Neutrophil (primary cell): ENCODE measurements around the gene ARL4A.
"Not testable (repeated sequence)": the region's sequence is repeated elsewhere in the genome, so short reads cannot be mapped to it uniquely, and the experiment has no call there.

Experiments
- H3K27ac ChIP-seq: fragments of 200-600 bp; sonication (generic); 2 replicates; pipeline ENCODE4 v1.5.1; 2016; ENCODE audit warnings: mild to moderate bottlenecking, moderate library complexity
- H3K27me3 ChIP-seq: fragments of 200-600 bp; sonication (generic); 2 replicates; pipeline ENCODE4 v1.6.0; 2016; ENCODE audit warnings: mild to moderate bottlenecking
- H3K36me3 ChIP-seq: fragments of 200-600 bp; sonication (generic); 2 replicates; pipeline ENCODE4 v1.5.1; 2017
- H3K4me1 ChIP-seq, 2 experiments: fragments of 200-600 bp in 1 of 2; sonication (generic) in 1 of 2; 1 replicate in 1 of 2; 2 replicates in 1 of 2; pipeline versions ENCODE4 v1.5.1 to v1.6.1; 2013 to 2016; ENCODE audit warnings: low read depth in 1 of 2, low read length in 1 of 2, mild to moderate bottlenecking in 1 of 2, moderate library complexity in 1 of 2; ENCODE audit not compliant: control insufficient read depth in 1 of 2, insufficient read depth in 1 of 2
- H3K4me3 ChIP-seq, 2 experiments: fragments of 200-600 bp in 1 of 2; sonication (generic) in 1 of 2; 1 replicate in 1 of 2; 2 replicates in 1 of 2; pipeline ENCODE4 v1.5.1; 2013 to 2016; ENCODE audit warnings: low read depth in 1 of 2, low read length in 1 of 2, mild to moderate bottlenecking in 1 of 2, moderate library complexity in 1 of 2
- H3K9me3 ChIP-seq: fragments of 200-600 bp; sonication (generic); 2 replicates; pipeline ENCODE4 v1.5.1; 2016
- CTCF ChIP-seq: fragments of 200-600 bp; sonication (generic); IDR thresholded peaks from 2 replicates; pipeline ENCODE4 v1.5.1; 2016; ENCODE audit warnings: antibody characterized with exemption

Gene ARL4A

GRCh38 chr7:12690041-12690878, 2.8 kb downstream of the ARL4A start:
- H3K9me3 ChIP-seq = no peaks in the 10 kb centered on the region
- no peaks in the 10 kb centered on the region for H3K27me3 ChIP-seq
- TF ChIP-seq CTCF = no peak
- peaks cover 12 to 16% of the 10 kb centered on the region in 2 experiments for H3K4me1 ChIP-seq
- no peak overlapping the region for H3K27ac ChIP-seq
- H3K36me3 ChIP-seq = no peaks in the 10 kb centered on the region
- no peak overlapping the region for H3K4me3 ChIP-seq

DNA sequence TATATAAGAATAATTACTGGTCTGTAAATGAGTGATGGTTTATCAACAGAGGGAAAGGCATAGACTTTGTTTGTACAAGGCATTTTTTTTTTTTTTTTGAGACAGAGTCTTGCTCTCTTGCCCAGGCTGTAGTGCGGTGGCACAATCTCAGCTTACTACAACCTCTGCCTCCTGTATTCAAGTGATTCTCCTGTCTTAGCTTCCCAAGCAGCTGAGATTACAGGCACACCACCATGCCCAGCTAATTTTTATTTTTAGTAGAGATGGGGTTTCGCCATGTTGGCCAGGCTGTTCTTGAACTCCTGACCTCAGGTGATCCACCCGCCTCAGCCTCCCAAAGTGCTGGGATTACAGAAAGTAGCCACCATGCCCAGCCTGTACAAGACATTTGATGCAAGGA, 4.0 kb downstream of the ARL4A start:
- H3K9me3 ChIP-seq, H3K36me3 ChIP-seq, H3K27ac ChIP-seq, H3K27me3 ChIP-seq, H3K4me3 ChIP-seq: not testable (repeated sequence)
- peaks cover 10 to 12% of the 10 kb centered on the region in 2 experiments for H3K4me1 ChIP-seq

DNA sequence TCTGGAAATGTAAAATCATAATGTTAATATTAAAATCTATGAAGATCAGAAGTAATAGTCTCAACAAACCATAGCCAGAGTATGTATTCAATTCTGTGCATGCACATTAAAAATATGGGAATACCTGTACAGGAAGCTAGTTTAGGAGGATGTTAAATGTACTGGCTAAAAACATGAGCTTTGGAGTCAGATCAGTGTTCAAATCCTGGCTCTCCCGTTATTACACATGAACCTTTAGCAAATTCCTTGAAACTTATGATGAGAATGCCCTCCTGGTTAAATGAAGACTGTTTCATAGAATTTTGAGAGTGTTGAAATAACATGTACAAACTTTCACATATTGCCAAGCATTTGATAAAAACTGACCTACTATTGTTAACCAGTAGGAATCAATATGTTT, 4.6 kb downstream of the ARL4A start:
- H3K4me1 ChIP-seq = peaks cover 8 to 10% of the 10 kb centered on the region in 2 experiments
- no peak overlapping the region for H3K27ac ChIP-seq
- TF ChIP-seq CTCF = no peak

GRCh38 chr7:12692479-12693259, 5.2 kb downstream of the ARL4A start:
- Histone ChIP-seq H3K27me3 (no peaks in the 10 kb centered on the region), H3K36me3 (no peaks in the 10 kb centered on the region), H3K9me3 (no peaks in the 10 kb centered on the region), H3K4me1 (peaks cover 2 to 5% of the 10 kb centered on the region in 2 experiments), H3K4me3 (no peak overlapping the region), H3K27ac (no peak overlapping the region)
- TF ChIP-seq CTCF = no peak

More for the DNA sequence above, 4.6 kb downstream of the ARL4A start:
- no peaks in the 10 kb centered on the region for H3K36me3 ChIP-seq
- no peaks in the 10 kb centered on the region for H3K27me3 ChIP-seq
- H3K9me3 ChIP-seq = no peaks in the 10 kb centered on the region
- no peak overlapping the region for H3K4me3 ChIP-seq

DNA sequence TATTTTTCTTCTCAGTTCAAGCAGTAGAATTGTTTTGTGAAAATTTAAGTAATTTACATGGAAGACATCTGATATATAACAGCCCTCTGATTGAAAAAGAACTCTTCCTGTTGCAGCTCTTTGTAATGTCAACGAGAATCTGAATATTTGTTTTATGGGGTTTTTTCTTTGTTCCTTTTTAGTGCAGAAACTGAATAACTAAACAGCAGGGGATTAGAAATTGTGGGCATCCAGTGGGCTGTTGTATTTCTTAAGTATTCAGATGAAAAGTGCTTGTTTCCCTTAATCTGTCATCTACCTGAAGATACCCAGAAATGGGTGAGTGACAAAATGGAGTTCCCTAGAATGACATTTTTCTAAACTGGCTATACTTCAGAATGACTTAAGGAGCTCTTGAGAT, 7.4 kb downstream of the ARL4A start:
- Histone ChIP-seq H3K4me3 (no peak overlapping the region), H3K4me1 (no peaks in the 10 kb centered on the region), H3K36me3 (no peaks in the 10 kb centered on the region), H3K27me3 (no peaks in the 10 kb centered on the region), H3K9me3 (no peaks in the 10 kb centered on the region), H3K27ac (no peak overlapping the region)
- TF ChIP-seq CTCF = no peak

DNA sequence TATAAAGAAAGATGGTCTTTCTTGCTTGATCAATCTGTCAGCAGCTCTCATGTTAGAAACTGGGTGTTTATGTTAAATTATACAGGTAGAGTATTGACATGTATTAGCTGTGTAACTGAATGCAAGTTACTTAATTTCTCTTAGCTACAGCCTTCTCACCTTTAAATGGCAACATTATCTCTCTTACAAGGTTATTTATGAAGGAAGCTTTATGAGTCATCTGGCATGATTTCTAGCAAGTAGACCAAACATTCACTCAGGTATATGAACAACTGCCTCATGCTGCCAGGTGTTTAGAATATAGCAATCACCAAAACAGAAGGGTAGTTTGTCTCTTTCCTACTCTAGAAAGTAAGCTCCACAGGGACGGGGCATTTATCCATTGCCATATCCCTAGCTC, 8.5 kb downstream of the ARL4A start:
- TF ChIP-seq CTCF = no peak
- Histone ChIP-seq H3K27me3 (no peaks in the 10 kb centered on the region), H3K9me3 (no peaks in the 10 kb centered on the region), H3K27ac (no peak overlapping the region), H3K36me3 (no peaks in the 10 kb centered on the region), H3K4me3 (no peak overlapping the region), H3K4me1 (no peaks in the 10 kb centered on the region)
